HG03039 (cell line): ENCODE results near the gene SETD3.

ENCODE experiments used
- ATAC-seq: cut with Tn5 transposase; IDR thresholded peaks from one replicate; pipeline ENCODE4 v1.9.1; 2021; ENCODE audit warnings: mild to moderate bottlenecking, moderate library complexity; ENCODE audit not compliant: unreplicated experiment

The SETD3 gene

DNA sequence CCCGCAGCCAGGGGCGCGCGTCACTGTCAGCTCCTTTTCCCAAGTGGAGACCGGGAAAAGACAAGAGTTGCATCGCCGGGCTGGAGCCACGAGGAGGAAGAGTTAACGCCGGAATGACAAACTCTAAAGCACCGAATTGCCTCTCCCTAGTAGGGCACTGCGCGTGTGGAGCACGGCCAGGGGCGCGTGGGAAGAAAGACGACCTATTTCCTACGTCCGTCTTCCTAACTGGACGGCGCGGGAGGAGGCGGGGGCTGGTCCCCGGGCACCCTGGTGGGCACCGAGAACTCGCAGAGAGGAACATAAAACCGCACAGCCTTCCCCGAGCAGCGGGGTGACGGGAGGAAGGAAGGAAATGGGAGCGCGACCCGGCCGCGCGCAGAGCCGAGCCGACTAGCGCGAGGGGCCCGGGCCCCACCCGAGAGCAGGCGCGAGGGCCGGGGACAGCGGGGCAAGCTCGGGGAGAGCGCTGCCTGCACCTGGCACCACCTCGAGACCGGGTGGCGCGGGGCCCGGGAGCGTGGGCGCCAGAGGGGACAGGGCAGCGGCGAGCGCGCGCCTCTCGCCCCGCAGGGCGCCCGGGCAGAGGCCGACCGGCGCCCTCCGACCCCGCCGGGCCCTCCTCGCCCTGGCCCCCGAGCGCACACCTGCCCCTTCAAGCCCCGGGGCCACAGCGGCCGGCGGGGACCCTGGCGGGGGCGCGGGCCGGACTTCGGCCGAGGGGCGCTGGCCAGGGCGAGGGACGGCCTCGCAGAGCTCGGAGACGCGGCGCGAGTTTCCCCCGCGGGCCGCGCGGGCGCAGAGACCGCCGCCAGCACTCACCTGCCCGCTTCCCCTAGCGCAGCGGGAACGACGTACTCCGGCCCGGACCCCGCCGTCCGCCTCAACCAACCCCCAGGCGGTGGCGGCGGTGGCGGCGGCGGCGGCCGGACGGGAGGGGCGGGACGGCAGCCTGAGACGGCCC, at the start of gene SETD3:
SETD3 (minus strand) TSS at position 954 of the 964 bp plus-strand sequence. CDS start 15,054 bp downstream, outside the sequence.
- ATAC-seq = peak; percentile 2

- no peak for ATAC-seq
Measured at GRCh38 chr14:99529899-99530298, 49.2 kb upstream of the SETD3 start.

DNA sequence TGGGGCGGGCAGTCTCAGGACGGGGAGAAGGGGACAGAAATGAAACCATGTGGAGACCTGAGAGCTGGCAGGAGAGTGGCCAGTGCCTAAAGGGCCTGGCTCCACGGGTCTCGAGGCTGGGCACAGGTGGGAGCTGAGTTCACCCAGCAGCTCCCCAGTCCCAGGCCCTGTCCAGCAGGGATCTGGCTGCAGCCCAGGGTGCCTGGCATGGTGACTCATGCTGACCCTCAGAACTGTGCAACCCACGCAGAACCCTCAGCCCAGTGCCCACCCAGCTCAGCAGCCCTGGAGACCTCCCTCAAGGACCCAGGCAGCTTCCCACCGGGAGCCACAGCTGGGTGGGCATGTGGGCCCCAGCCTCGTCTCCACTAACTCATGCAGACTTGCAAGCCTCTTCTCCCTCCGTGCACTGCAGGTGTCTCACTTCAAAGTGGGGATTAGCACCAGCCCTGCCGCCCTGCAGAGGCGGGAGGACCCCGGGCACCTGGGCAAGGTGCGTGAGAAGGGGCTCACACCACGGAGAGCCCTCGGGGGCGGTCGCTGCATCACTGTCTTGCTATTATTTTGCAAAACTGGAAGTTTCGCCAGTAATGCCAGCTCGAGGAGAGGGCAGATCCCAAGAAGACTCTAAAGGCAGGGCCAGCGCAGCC, 46.9 kb upstream of the SETD3 start:
- no peak for ATAC-seq

DNA sequence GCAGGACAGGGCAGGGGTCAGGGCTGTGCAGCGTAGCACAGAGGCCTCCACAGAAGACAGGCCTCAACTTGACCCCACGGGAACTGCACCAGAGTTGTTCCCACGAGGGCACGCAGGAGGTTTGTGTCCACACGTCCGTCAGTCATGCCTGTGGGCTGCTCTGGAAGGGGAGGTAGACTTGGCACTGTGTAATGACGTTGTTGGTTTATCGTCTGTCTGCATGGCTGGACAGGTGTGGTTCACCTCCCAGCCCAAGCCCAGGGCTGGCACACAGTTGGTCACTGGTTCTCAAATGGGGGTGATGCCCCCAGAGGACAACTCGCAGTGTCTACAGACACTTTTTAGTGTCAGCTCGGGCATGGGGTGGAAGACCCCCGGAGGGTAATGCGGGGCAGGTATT, 46.4 kb upstream of the SETD3 start:
- no peak for ATAC-seq

- no peak for ATAC-seq
Measured at GRCh38 chr14:99525699-99526080, 45.0 kb upstream of the SETD3 start.

- no peak for ATAC-seq
Measured at GRCh38 chr14:99524804-99525698, 44.4 kb upstream of the SETD3 start.

GRCh38 chr14:99524091-99524661, 43.5 kb upstream of the SETD3 start:
- no peak for ATAC-seq

DNA sequence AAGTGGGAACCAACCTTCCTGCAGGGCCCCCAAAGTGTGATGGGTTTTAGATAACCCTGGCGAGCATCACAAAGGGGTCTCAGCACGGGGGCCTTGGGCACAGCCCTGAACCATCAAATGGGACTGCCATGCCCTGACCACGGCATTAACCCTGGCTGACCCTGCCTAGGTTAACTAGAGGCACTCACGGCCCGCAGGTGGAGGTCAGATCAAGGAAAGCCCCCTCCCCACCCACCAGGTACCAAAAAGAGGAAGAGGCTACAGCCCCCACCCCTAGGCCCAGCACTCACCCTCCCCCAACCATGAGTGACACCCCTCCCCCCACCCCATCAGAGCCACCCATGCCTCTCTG, 43.0 kb upstream of the SETD3 start:
- ATAC-seq = no peak

DNA sequence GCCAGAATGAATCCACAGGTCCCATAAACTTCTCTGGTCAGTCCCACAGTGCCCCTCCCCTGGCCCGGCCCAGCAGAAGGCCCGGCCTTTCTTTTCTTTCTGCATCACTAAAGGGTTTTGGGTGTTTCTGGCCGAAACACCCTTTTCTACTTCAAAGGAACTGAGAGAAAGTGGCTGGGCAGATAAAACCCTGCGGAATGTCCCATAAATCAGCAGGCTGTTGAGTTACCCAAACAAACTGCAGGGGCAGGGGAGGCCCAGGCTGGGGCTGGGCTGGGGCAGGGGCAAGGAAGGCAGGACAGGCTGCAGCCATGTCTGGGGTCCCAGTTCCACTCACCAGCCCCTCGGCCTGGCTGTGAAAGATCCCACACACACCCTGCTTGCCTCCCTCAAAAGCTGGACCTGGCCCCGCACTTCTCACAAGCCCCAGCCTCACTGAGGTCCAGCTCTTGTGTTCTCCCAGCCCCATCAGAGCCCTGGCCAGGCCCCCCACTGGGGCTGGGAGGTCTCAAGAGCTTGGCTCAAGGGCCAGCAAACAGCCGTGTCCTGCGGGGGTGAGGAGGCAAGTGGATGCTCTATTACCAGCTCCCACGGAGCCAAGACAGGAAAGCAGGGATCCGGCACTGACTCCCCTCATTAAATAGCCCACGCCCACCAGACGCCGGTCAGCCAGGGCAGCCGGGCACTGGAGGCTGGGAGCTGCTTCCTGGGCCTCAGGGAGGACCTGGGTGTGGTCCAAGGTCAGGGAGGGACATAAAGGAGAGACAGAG, 42.5 kb upstream of the SETD3 start:
- ATAC-seq = no peak

- ATAC-seq = no peak
Measured at GRCh38 chr14:99522457-99522891, 41.8 kb upstream of the SETD3 start.

GRCh38 chr14:99522025-99522401, 41.4 kb upstream of the SETD3 start:
- ATAC-seq = no peak

DNA sequence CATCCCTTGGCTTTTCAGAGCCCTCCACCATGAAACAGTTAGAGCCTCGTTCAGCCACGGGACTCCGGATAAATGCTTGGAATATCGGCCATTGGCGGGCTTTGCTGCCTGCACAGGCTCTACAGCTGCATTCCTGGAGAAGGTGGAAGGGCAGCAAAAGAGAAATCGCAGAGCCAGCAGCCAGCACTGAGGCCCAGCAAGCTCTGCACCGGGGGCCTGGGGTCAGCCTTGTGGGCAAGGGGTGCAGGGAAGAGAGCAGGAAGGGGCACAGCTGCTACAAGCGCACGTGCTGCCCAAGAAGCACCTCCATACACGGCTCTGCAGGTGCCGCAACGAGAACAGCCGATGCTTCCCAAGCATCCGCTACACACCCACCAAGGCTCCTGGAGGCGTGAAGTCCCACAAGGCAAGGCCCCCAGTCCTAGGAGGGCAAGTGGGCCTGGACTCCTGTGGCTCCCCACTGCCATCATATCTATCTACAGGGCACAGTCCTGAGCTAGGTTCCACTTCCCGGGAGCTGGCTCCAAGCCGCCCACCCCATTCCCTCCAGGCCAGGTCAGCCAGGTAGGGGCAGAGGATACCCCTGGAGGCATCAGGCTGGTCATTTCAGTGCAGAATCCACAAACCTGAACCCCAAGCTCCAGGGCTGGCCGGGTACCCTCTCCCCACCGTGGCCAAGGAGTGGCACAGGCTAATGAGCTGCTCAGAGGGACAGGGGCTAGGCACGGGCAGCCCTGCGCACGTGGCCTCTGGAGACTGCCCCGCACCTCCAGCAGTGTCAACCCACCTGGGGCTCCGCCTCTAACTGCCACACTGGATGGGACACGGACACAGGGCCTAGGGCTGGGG, 40.7 kb upstream of the SETD3 start:
- ATAC-seq = no peak

GRCh38 chr14:99520571-99521081, 40.0 kb upstream of the SETD3 start:
- no peak for ATAC-seq

- no peak for ATAC-seq
Measured at GRCh38 chr14:99519931-99520421, 39.3 kb upstream of the SETD3 start.

DNA sequence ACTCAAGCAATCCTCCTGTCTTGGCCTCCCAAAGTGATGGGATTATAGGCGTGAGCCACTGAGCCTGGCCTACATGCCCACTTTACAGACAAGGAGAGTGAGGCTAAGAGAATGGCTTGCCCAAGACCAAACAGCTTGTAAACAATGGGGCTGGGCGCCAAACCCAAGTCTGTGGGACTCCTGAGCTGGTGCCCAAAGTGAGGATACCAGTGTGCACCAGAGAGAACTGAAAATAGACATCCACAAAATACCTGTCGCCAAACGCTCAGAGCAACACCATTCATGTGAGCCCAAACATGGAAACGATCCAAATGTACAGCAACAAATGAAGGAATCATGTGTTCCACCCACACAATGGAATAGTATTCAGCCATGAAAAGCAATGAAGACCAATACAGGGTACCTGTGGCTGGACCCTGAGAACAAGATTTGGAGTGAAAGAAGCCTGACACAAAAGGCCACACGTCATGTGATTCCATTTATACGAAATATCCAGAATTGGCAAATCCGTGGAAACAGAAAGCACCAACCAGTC, 38.8 kb upstream of the SETD3 start:
- ATAC-seq = no peak

DNA sequence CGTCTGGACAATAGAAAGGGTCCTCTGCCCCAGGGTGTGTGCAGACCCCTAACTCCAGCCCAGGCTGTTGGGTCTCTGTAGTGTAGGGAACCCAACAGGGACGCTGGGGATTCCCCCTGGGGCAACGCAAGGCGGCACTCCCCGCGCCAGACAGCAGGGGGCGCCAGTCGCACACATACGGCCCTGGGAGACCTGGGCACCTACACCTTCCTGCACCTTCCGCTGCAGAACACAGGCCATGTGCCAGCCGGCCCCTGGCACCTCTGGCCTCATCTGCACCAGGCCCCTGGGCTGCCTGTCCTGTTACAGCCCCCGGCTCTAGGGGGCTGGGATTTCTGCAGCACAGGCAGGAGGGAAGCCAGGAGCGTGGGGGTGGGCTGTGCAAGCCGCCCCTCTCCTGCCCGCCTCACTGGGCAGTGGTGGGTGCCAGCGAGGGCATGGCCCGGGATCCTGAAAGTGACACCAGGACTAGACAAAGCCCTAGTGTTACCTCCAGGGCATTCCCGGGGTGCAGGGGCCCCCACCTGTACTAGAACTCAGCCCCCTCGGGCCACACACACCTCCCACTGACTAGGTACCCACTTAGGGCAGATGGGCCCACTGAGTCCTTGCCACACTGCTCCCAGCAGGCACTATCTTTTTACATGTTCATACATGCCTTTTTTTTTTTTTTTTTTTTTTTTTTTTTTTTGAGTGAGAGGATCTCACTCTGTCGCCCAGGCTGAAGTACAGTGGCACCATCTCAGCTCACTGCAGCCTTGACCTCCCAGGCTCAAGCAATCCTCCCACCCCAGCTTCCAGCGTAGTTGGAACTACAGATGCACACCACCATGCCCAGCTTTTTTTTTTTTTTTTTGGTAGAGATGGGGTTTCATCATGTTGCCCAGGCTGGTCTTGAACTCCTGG, 38.0 kb upstream of the SETD3 start:
- ATAC-seq = peak; percentile 56

- ATAC-seq = no peak
Measured at GRCh38 chr14:99517643-99518381, 37.2 kb upstream of the SETD3 start.
